ENCODE results near the gene S100P.

DNA sequence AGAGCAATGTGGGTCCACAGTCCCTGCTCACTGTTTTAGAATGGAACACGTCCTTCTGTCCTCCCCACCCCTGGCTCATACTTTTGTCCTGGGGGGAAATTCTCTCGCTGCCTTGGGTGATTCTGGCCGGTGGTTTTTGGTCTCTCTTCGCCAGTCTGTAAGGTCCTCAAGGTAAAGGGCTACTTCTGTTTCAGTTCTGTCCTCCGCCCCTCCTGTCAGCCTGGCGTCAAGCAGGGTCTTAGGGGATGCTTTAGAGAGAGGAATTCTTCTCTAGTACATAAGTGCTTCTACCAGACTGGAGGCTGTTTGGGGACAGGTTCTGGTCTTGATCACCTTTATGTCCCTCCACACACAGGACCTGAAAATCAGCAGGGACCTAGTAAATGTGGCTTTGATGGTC, 16.6 kb downstream of the S100P start:
- TF ChIP-seq, protein P1, sequence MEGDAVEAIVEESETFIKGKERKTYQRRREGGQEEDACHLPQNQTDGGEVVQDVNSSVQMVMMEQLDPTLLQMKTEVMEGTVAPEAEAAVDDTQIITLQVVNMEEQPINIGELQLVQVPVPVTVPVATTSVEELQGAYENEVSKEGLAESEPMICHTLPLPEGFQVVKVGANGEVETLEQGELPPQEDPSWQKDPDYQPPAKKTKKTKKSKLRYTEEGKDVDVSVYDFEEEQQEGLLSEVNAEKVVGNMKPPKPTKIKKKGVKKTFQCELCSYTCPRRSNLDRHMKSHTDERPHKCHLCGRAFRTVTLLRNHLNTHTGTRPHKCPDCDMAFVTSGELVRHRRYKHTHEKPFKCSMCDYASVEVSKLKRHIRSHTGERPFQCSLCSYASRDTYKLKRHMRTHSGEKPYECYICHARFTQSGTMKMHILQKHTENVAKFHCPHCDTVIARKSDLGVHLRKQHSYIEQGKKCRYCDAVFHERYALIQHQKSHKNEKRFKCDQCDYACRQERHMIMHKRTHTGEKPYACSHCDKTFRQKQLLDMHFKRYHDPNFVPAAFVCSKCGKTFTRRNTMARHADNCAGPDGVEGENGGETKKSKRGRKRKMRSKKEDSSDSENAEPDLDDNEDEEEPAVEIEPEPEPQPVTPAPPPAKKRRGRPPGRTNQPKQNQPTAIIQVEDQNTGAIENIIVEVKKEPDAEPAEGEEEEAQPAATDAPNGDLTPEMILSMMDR (conservative IDR thresholded peaks at IDR 0.05; ENCODE audit: low read length): no peak
- TF ChIP-seq EZH2phosphoT487 (IDR thresholded peaks at IDR 0.05; ENCODE audit: borderline replicate concordance, low read depth, low read length): no peak

Measured in OCI-LY7 (cell line).